ENCODE measurements around the gene CEMP1.

Gene CEMP1

GRCh38 chr16:2483939-2484897, 47.0 kb downstream of the CEMP1 start:
- no peak for DNase-seq (ENCODE audit: low spot score)

DNA sequence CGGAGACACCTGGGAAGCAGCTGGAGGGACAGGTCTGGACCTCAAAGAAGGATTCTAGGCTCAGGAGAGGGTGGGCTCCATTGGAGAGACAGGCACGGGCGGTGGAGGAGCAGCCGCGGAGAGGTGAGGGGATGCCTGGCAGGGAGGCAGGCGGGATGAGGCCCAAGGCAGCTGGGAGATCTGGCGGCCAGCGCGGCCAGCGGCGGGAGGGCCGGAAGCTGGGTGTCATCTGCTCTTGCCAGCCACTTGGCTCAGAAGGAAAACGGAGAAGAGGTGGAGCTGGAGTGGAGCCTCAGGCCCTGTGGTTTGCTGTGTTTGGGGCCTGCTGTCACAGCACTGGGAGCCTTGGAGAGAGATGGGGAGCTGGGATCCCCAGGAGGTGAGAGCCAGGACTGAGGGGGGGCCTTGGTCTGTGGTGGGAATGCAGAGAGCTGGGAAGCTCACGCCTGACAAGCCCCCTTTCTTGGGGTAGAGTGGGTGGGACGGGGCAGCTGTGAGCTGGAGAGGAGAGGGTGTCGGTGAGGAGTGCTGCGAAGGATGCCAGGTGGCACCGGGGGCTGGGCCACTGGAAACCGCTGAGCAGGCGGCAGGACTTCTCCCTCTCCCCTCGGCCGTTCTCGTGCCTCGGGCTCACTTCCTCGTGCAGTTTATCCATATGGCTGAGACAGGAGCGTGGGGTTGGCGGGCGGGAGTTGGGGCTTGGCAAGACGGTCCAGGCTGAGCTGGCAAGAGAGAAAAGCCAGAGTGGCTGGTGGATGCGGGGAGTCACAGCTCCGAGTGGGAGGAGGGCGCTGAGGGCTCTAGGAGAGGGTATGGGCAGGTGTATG, 48.3 kb downstream of the CEMP1 start:
- no peak for DNase-seq (ENCODE audit: low spot score)

DNA sequence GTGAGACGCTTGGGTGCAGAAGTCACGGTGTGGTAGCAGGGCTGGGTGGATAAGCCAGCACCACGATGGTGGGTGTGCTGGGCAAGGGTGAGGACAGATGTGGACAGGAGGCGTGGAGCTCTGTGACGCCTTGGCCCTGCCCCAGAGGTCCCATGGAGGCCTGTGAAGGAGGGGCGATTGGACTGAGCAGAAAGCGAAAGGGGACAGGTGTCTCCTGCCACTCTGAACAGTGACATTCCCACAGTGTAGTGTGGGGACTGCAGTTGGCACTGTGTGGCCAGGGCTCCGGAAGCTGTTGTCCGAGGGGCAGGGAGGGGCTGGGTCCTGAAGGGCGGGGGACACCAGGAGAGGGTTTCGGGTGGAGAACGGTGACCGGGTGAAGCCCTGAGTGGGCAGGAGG, 49.0 kb downstream of the CEMP1 start:
- DNase-seq (ENCODE audit: low spot score): no peak

- no peak for DNase-seq (ENCODE audit: low spot score)
Measured at GRCh38 chr16:2481676-2482075, 49.5 kb downstream of the CEMP1 start.

DNA sequence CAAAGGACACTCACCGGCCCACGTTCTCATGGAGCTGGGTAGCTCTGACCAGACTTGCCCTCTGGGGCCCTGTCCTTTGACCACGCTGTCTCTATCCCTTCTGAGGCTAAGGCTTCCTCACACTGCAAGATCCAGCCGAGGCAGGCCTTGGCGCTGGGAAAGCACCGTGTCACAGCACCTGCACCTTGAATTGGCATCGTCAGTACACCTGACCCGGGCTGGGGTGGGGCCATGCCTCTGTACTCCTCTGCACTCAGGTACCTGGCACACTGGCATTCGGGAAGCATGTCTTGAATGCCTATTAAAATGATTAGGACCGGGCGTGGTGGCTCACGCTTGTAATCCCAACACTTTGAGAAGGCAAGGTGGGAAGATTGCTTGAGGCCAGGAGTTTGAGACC, 50.3 kb downstream of the CEMP1 start:
- DNase-seq (ENCODE audit: low spot score): no peak
